ENCODE data around the gene CYSLTR2.
"Not testable (repeated sequence)": the region's sequence is repeated elsewhere in the genome, so short reads cannot be mapped to it uniquely, and the experiment has no call there.

Gene CYSLTR2

DNA sequence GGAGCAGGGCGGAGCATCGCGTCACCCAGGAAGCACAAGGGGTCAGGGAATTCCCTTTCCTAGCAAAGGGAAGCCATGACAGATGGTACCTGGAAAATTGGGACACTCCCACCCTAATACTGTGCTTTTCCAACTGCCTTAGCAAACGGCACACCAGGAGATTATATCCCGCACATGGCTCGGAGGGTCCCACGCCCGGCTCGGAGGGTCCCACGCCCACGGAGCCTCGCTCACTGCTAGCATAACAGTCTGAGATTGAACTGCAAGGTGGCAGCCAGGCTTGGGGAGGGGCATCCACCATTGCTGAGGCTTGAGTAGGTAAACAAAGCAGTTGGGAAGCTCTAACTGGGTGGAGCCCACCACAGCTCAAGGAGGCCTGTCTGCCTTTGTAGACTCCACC lies 42.9 kb downstream of the CYSLTR2 start:
- H3K4me3 Mint-ChIP-seq, H3K27ac Mint-ChIP-seq, H3K4me1 Mint-ChIP-seq, H3K9me3 Mint-ChIP-seq, H3K36me3 Mint-ChIP-seq, ATAC-seq: not testable (repeated sequence)
- H3K27me3 Mint-ChIP-seq, result peaks cover 74% of the 10 kb centered on the region

DNA sequence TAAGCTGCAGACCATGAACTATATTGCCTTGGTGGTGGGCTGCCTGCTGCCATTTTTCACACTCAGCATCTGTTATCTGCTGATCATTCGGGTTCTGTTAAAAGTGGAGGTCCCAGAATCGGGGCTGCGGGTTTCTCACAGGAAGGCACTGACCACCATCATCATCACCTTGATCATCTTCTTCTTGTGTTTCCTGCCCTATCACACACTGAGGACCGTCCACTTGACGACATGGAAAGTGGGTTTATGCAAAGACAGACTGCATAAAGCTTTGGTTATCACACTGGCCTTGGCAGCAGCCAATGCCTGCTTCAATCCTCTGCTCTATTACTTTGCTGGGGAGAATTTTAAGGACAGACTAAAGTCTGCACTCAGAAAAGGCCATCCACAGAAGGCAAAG lies 53.7 kb downstream of the CYSLTR2 start:
- Mint-ChIP-seq H3K27me3 (peaks cover 73% of the 10 kb centered on the region), H3K9me3 (peaks cover 4% of the 10 kb centered on the region), H3K4me1 (no peaks in the 10 kb centered on the region), H3K36me3 (no peaks in the 10 kb centered on the region), H3K4me3 (no peak overlapping the region), H3K27ac (no peak overlapping the region)
- ATAC-seq, result no peak

DNA sequence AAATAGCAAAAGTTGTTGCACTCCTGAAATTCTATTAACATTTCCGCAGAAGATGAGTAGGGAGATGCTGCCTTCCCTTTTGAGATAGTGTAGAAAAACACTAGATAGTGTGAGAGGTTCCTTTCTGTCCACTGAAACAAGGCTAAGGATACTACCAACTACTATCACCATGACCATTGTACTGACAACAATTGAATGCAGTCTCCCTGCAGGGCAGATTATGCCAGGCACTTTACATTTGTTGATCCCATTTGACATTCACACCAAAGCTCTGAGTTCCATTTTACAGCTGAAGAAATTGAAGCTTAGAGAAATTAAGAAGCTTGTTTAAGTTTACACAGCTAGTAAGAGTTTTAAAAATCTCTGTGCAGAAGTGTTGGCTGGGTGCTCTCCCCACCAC lies 55.0 kb downstream of the CYSLTR2 start:
- peaks cover 4% of the 10 kb centered on the region for H3K9me3 Mint-ChIP-seq
- no peak overlapping the region for H3K27ac Mint-ChIP-seq
- no peak for ATAC-seq
- no peak overlapping the region for H3K4me3 Mint-ChIP-seq
- H3K27me3 Mint-ChIP-seq, result peaks cover 75% of the 10 kb centered on the region
- H3K4me1 Mint-ChIP-seq, result no peaks in the 10 kb centered on the region
- no peaks in the 10 kb centered on the region for H3K36me3 Mint-ChIP-seq

DNA sequence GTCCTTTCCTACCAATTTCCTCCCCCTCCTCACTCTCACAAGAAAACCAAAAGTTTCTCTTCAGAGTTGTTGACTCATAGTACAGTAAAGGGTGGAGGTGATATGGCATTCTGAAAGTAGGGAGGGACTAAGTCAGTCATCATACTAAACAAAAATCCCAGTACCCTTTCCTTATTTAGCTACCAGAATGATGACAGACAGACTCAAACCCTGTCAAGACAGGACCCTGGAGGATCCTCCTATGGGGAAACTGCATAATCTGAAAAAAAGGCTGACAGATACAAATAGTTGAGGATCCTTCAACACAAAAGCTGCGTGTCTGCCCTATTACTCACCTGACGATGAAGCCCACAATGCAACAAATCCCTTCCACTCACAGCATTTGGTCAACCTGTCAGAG lies 55.5 kb downstream of the CYSLTR2 start:
- ATAC-seq, result no peak
- Mint-ChIP-seq H3K4me3 (no peak overlapping the region), H3K27me3 (peaks cover 74% of the 10 kb centered on the region), H3K4me1 (no peaks in the 10 kb centered on the region), H3K27ac (no peak overlapping the region), H3K36me3 (no peaks in the 10 kb centered on the region), H3K9me3 (peaks cover 4% of the 10 kb centered on the region)

DNA sequence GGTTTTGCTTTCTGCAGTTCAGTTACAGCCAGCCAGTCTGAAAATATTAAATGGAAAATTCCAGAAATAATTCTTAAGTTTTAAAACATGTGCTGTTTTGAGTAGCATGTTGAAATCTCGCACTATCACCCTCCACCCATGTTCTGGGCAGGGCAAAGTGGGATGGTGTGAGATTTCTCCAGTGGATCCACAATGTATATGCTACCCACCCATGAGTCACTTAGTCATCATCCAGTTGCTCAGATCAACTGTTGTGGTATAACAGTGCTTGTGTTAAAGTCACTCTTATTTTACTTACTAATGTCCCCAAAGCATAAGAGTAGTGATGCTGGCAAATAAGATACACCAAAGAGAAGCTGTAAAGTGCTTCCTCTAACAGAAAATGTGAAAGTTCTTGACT lies 56.4 kb downstream of the CYSLTR2 start:
- peaks cover 64% of the 10 kb centered on the region for H3K27me3 Mint-ChIP-seq
- H3K4me1 Mint-ChIP-seq, result no peaks in the 10 kb centered on the region
- no peaks in the 10 kb centered on the region for H3K36me3 Mint-ChIP-seq
- peaks cover 4% of the 10 kb centered on the region for H3K9me3 Mint-ChIP-seq
- no peak overlapping the region for H3K4me3 Mint-ChIP-seq
- no peak overlapping the region for H3K27ac Mint-ChIP-seq
- ATAC-seq, result no peak

DNA sequence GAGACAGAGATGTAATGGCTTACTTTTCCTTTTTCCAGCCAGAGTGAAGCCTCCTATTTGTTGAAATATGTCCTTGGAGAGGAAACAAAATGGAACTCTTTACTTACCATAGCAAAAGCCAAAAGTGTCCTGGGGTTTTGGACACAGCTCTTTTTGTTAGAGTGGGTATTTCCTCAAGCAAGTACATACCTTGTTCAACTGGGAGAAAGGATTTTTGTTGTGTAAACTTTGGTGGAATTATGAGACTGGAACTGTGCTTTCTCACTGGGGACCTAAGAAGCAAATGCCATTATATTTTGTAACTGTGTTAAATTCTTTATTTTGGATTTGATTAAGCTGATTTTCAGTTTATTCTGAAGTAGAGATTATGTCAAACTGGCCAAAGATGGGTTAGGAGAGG lies 58.4 kb downstream of the CYSLTR2 start:
- Mint-ChIP-seq H3K27me3 (peaks cover 45% of the 10 kb centered on the region), H3K27ac (no peak overlapping the region), H3K9me3 (peaks cover 10% of the 10 kb centered on the region), H3K36me3 (no peaks in the 10 kb centered on the region), H3K4me3 (no peak overlapping the region), H3K4me1 (no peaks in the 10 kb centered on the region)
- ATAC-seq, result no peak

DNA sequence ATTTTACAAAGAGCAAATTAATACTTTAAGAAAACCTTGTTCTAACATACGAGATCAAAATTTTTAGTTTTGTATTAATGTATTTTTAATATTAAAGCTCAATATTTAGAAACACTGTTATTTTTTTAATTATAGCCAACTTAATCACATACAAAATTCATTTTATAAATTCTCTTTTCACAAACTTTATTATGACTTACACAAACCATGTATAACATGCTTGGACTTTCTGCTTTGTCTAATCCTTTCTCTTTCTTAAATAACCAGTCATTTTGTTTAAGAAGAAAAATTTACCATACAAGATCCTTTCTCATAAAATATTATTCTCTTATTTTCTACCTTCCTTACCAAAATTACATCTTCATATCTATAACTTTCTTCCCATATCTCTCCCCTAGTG lies 62.2 kb downstream of the CYSLTR2 start:
- H3K4me1 Mint-ChIP-seq, result no peaks in the 10 kb centered on the region
- H3K27ac Mint-ChIP-seq, result no peak overlapping the region
- no peak overlapping the region for H3K4me3 Mint-ChIP-seq
- H3K36me3 Mint-ChIP-seq, result no peaks in the 10 kb centered on the region
- peaks cover 13% of the 10 kb centered on the region for H3K27me3 Mint-ChIP-seq
- no peak for ATAC-seq
- peaks cover 12% of the 10 kb centered on the region for H3K9me3 Mint-ChIP-seq

DNA sequence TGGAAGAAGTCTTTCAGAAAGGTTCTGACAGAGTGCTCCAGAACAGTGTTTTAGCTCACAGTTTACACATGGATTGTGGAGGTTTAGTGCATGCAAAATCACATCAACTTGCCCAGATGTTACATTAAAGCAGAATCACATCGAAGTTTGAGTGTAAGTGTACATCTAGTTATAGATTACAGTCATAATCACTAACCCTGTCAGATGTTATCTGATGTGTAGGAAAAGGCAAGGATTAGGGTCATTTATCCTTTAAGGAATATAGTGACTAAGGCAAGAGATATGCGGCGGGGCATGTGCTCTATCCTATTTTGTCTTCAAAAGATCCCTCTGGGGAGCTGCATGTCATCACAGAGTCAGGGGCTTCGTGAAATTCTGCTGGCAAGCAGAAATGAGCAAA lies 66.9 kb downstream of the CYSLTR2 start:
- Mint-ChIP-seq H3K9me3 (peaks cover 12% of the 10 kb centered on the region), H3K4me1 (no peaks in the 10 kb centered on the region)
- ATAC-seq, result no peak

DNA sequence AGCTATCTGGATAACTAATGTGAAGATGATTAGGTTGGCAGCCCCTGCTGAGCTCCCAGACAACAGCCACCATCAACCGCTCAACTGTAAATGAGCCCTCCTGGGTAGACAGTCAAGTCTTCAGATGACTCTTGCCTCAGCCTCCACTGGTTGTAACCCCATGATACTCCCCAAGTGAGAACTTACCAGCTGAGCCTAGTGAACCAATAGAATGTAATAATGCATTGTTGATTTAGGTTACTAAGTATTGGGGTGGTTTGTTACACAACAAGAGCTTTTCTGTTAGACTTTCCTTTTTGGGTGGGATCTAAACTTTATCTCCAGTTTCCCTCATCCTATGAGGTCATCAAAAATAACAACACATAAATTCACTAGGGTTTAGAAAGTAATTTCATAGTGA lies 69.4 kb downstream of the CYSLTR2 start:
- Mint-ChIP-seq H3K9me3 (peaks cover 4% of the 10 kb centered on the region), H3K36me3 (no peaks in the 10 kb centered on the region), H3K4me1 (no peaks in the 10 kb centered on the region), H3K27ac (no peak overlapping the region), H3K27me3 (peaks cover 8% of the 10 kb centered on the region), H3K4me3 (no peak overlapping the region)
- ATAC-seq, result no peak

More for the DNA sequence above, 66.9 kb downstream of the CYSLTR2 start:
- Mint-ChIP-seq H3K36me3 (no peaks in the 10 kb centered on the region), H3K27ac (no peak overlapping the region), H3K4me3 (no peak overlapping the region), H3K27me3 (peaks cover 8% of the 10 kb centered on the region)

DNA sequence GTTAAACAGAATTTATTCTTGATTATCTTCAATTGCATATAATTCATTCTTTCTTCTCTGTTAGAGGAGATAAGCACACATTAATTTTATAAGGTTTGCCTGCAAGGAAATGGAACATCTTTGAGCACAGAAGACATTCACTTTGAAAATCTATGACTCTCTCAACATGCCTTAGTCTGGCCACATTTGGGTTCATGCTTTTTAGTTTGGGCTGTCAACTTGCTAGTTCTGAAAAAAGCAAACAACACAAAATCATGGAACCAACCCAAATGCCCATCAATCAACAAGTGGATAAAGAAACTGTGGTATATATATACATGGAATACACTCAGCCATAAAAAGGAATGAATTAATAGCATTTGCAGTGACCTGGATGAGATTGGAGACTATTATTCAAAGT lies 71.5 kb downstream of the CYSLTR2 start:
- H3K4me3 Mint-ChIP-seq, result no peak overlapping the region
- no peak overlapping the region for H3K27ac Mint-ChIP-seq
- no peak for ATAC-seq
- peaks cover 3% of the 10 kb centered on the region for H3K9me3 Mint-ChIP-seq
- H3K4me1 Mint-ChIP-seq, result no peaks in the 10 kb centered on the region
- H3K36me3 Mint-ChIP-seq, result no peaks in the 10 kb centered on the region
- H3K27me3 Mint-ChIP-seq, result peaks cover 19% of the 10 kb centered on the region

DNA sequence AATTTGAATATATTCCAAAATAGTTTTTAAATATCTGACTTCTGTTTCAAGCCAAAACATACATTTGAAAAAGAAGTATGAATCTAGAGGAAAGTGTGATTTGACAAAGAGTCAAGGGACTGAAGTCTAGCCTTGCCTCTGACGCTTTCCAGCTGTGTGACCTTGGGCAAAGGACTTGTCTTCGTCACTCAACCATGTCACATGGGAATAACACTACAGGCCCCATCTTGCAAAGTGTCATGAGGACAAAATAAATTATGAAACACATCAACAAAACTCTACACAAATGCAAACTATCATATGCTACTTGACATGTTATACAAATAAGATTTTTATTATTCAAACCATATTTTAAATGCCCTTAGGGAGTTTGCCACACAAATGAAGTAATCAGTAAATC lies 73.0 kb downstream of the CYSLTR2 start:
- no peak for ATAC-seq
- Mint-ChIP-seq H3K27ac (no peak overlapping the region), H3K36me3 (no peaks in the 10 kb centered on the region), H3K27me3 (peaks cover 27% of the 10 kb centered on the region), H3K9me3 (peaks cover 3% of the 10 kb centered on the region), H3K4me3 (no peak overlapping the region), H3K4me1 (peaks cover under 1% of the 10 kb centered on the region)

DNA sequence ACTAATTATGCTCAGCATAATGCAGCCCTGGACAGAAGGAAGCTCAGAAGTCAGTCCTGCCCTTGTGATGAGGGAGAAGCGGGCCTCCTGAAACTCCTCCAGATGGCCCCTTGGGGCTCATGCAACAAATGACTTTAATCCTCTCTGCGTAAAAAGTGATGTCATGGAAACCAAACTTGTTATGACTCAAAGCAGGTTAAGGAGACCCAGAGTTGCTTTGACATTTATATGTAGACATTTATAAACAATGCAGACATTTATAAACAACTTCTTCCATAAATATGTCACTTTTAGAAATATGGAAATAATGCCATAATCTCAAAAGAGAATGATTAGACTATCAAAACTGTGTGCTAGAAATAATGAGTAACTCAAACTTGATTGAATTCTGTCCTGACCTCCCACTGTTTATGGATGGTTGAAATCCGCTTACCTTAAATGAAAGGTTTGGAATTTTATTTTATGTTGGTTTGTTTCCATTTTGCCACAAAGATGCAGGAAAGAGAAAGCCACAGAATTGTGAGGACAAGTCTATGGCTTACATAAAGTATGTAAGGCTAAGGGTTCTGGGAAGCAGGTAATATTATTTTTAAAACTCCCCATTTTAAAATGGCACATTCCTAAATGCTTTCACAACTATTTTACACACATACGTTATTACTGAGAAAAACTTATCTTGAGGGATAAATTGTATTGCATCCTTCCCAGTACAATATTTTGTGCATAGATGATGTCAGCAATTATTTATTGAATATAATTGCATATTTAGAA lies 73.7 kb downstream of the CYSLTR2 start:
- peaks cover 27% of the 10 kb centered on the region for H3K27me3 Mint-ChIP-seq
- no peak overlapping the region for H3K4me3 Mint-ChIP-seq
- H3K27ac Mint-ChIP-seq, result no peak overlapping the region
- H3K9me3 Mint-ChIP-seq, result no peaks in the 10 kb centered on the region
- peaks cover 6% of the 10 kb centered on the region for H3K4me1 Mint-ChIP-seq
- no peaks in the 10 kb centered on the region for H3K36me3 Mint-ChIP-seq
- ATAC-seq, result no peak

DNA sequence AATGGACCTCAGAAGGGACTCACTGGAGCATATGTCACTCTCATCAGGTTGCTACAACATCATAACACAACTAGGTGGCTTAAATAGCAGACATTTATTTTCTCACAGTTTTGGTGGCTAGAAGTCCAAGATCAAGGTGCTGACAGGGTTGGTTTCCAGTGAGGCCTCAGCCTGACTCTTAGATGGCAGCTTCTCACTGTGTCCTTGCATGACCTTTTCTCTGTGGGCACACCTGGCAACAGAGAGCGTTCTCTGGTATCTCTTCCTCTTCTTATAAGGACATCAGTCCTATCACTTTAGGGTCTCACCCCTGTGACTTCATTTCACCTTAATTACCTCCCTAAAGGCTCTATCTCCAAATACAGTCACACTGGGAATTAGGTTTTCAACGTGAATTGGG lies 74.5 kb downstream of the CYSLTR2 start:
- H3K36me3 Mint-ChIP-seq, result no peaks in the 10 kb centered on the region
- peak; percentile 46 for ATAC-seq
- no peak overlapping the region for H3K4me3 Mint-ChIP-seq
- no peak overlapping the region for H3K27ac Mint-ChIP-seq
- H3K27me3 Mint-ChIP-seq, result peaks cover 28% of the 10 kb centered on the region
- peaks cover 6% of the 10 kb centered on the region for H3K4me1 Mint-ChIP-seq
- H3K9me3 Mint-ChIP-seq, result no peaks in the 10 kb centered on the region

DNA sequence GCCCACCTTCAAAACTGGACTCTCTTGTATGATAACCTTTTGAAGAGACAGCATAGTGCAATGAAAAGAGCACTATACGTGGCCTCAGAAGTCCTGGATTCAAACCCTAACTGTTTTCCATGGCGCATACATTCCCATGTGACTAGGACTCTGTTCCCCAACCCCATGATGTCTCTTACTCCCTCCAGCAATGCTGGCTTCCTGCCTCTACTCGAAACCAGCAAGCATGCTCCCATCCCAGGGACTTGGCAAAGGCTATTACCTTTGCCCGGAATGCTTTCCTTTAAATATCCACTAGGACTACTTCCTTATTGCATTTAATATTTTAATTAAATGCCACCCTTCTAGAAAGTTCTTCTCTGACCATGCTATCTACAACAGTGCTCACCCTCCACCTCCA lies 75.1 kb downstream of the CYSLTR2 start:
- H3K4me1 Mint-ChIP-seq, result peaks cover 6% of the 10 kb centered on the region
- H3K9me3 Mint-ChIP-seq, result peaks cover 4% of the 10 kb centered on the region
- no peak for ATAC-seq
- H3K27me3 Mint-ChIP-seq, result peaks cover 28% of the 10 kb centered on the region
- H3K4me3 Mint-ChIP-seq, result no peak overlapping the region
- H3K36me3 Mint-ChIP-seq, result no peaks in the 10 kb centered on the region
- no peak overlapping the region for H3K27ac Mint-ChIP-seq

DNA sequence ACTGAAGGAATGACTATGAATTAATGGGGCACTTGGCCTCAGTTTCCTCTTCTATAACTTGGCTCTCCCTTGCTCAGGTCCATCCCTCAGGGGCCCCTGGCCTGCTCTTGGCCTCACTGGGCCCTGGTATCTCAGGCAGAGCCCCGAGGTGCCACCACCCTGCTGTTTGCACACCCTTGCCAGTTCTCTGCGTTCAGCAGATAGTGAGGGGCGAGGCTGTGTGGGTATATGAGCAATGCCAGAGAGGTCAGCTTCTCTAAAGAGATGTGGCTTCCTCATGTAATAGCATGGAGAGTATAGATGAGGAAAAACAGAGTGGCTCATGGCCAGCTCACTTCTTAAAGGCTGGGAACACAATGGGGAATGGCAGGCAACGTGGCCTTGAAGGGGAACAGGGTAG lies 76.1 kb downstream of the CYSLTR2 start:
- Mint-ChIP-seq H3K4me1 (peaks cover 6% of the 10 kb centered on the region), H3K27ac (no peak overlapping the region)
- ATAC-seq, result no peak

DNA sequence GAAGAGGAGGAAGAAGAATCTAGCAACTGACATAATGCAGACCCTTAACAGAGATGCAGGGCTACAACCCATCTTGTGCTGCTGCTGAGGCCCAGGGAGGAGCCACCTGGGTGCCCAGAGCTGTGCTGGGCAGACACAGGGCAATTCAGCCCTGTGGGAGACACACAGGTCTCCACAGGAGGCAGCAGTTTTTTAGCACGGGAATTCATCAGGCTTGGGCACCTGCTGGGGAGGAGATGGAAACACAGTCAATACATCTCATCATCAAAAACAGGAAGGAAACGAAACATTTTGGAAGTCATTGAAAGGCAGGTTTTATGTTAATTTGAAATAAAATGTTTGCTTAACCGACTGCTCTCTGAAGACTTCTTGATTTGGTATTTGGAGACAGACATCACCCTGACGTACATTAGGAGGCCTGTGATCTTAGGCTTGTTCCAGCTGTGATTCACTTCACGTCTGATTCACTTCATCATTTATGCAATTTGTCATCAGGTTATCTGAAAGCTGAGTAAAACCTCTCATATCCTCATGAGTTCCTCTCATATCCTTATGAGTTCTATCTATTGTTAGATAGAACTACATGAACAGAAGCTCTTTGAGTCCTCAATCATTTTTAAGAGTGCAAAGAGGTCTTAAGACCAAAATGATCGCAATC lies 77.4 kb downstream of the CYSLTR2 start:
- H3K27me3 Mint-ChIP-seq, result peaks cover 30% of the 10 kb centered on the region
- peaks cover 6% of the 10 kb centered on the region for H3K4me1 Mint-ChIP-seq
- H3K4me3 Mint-ChIP-seq, result no peak overlapping the region
- peaks cover 4% of the 10 kb centered on the region for H3K9me3 Mint-ChIP-seq
- H3K27ac Mint-ChIP-seq, result no peak overlapping the region
- ATAC-seq, result peak; percentile 62
- H3K36me3 Mint-ChIP-seq, result no peaks in the 10 kb centered on the region

More for the DNA sequence above, 76.1 kb downstream of the CYSLTR2 start:
- Mint-ChIP-seq H3K4me3 (no peak overlapping the region), H3K27me3 (peaks cover 30% of the 10 kb centered on the region), H3K9me3 (peaks cover 4% of the 10 kb centered on the region), H3K36me3 (no peaks in the 10 kb centered on the region)

All from stimulated activated memory B cell treated with anti-CD40 and anti-IgM and Interleukin-4, amounts not matched to agents 10 μg/mL and 1 μg/mL and 100 μg/mL, for 72 hours (primary cell).